HG03439 (cell line): ENCODE measurements around the gene LTBR.

ENCODE experiments used
- ATAC-seq: cut with Tn5 transposase; IDR thresholded peaks from one replicate; pipeline ENCODE4 v1.9.1; 2021; ENCODE audit warnings: mild to moderate bottlenecking, moderate library complexity; ENCODE audit not compliant: unreplicated experiment

Gene LTBR

GRCh38 chr12:6367969-6368892, 15.7 kb upstream of the LTBR start:
- no peak for ATAC-seq

GRCh38 chr12:6368906-6369525, 14.9 kb upstream of the LTBR start:
- ATAC-seq, result no peak

- no peak for ATAC-seq
Measured at GRCh38 chr12:6369916-6370575, 13.9 kb upstream of the LTBR start.

GRCh38 chr12:6370576-6370935, 13.4 kb upstream of the LTBR start:
- ATAC-seq, result no peak

GRCh38 chr12:6370994-6371754, 12.8 kb upstream of the LTBR start:
- no peak for ATAC-seq

GRCh38 chr12:6372403-6373003, 11.5 kb upstream of the LTBR start:
- ATAC-seq, result no peak

- ATAC-seq, result no peak
Measured at GRCh38 chr12:6373022-6373787, 10.8 kb upstream of the LTBR start.

GRCh38 chr12:6374028-6374785, 9.8 kb upstream of the LTBR start:
- ATAC-seq, result no peak

GRCh38 chr12:6374786-6375160, 9.2 kb upstream of the LTBR start:
- ATAC-seq, result no peak

- ATAC-seq, result no peak
Measured at GRCh38 chr12:6375269-6376078, 8.5 kb upstream of the LTBR start, which contains the start of gene SCNN1A. Gene SCNN1A (minus strand): TSS chr12:6375563. CDS start chr12:6374783, 780 bp downstream.

GRCh38 chr12:6376079-6376869, 7.7 kb upstream of the LTBR start:
- ATAC-seq, result no peak

- ATAC-seq, result no peak
Measured at GRCh38 chr12:6376870-6377666, 6.9 kb upstream of the LTBR start.

GRCh38 chr12:6377667-6377994, 6.3 kb upstream of the LTBR start:
- no peak for ATAC-seq

GRCh38 chr12:6378709-6379472, 5.1 kb upstream of the LTBR start:
- no peak for ATAC-seq

GRCh38 chr12:6380141-6381121, 3.5 kb upstream of the LTBR start:
- ATAC-seq, result no peak
